Activated CD8-positive, alpha-beta T cell treated with anti-CD3 and anti-CD28 coated beads, Interleukin-2, amount 10 ng/mL, durations not matched to agents 7 days and 5 days (primary cell): ENCODE measurements around the gene NR2C2. TPM values are rescaled to one million over a fixed set of nuclear protein-coding genes. Genes with fewer than 3 reads are reported as not detected.

Experiments
- ATAC-seq: fragments of 150-1000 bp; cut with Tn5 transposase; one replicate; pipeline ENCODE4 v1.10.0; 2021; ENCODE audit warnings: moderate library complexity
- CTCF ChIA-PET: fragments of 350-600 bp; sonication (Branson Sonifier 250); formaldehyde crosslinking; loops from one replicate; lab custom pipeline; 2021; ENCODE audit warnings: antibody characterized with exemption; lab: Charles Lee
- POLR2A ChIA-PET: fragments of 350-600 bp; sonication (Branson Sonifier 250); formaldehyde crosslinking; loops from one replicate; lab custom pipeline; 2021; ENCODE audit warnings: antibody characterized with exemption; lab: Charles Lee
- DNase-seq: peaks from one replicate; pipeline ENCODE4 v3.0.0-alpha.2; 2020
- H3K27ac Mint-ChIP-seq: one replicate; pipeline ENCODE4 v1.8.0; 2021; ENCODE audit warnings: mild to moderate bottlenecking, mixed read lengths
- H3K27me3 Mint-ChIP-seq: one replicate; pipeline ENCODE4 v1.8.0; 2021; ENCODE audit warnings: low read depth, mixed read lengths
- H3K36me3 Mint-ChIP-seq: one replicate; pipeline ENCODE4 v1.8.0; 2021; ENCODE audit warnings: low read depth, mixed read lengths
- H3K4me1 Mint-ChIP-seq: one replicate; pipeline ENCODE4 v1.8.0; 2021; ENCODE audit warnings: low read depth, mixed read lengths
- H3K4me3 Mint-ChIP-seq: one replicate; pipeline ENCODE4 v1.8.0; 2021; ENCODE audit warnings: mild to moderate bottlenecking, mixed read lengths
- H3K9me3 Mint-ChIP-seq: one replicate; pipeline ENCODE4 v1.8.0; 2022; ENCODE audit warnings: mixed read lengths; ENCODE audit not compliant: insufficient read depth
- total RNA-seq, 2 experiments: library from RNA; stranded (reverse); gene quantifications; one replicate each; pipeline ENCODE4 v1.2.3, GENCODE V29; 2021

Gene NR2C2
- total RNA-seq, 2 experiments from 2014 or later = 57.4 to 59.6 TPM

DNA sequence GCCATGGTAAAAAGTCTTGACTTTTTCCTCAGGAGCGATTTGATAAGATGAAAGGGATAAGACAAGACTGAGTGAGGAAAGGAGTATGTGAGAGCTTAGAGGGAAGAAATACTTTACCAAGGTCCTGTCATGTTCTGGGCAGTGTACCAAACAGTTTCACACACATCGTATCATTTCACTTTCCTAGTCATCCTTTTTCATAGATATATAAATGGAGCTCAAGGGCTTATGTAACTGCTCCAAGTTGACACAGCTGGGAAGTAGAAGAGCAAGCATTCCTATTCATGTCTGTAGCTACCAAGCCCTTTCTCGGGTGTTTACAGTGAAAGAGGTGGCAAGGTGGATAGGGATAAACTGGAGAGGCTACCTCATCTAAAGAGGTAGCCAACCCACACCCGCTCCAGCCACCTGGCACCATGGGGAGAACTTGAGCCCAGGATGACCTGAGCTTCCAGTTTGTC is 60.3 kb downstream of the NR2C2 start:
- no peaks in the 10 kb centered on the region for H3K27me3 Mint-ChIP-seq
- ChIA-PET POLR2A (no interaction called here), CTCF (no interaction called here)
- DNase-seq = no peak
- H3K9me3 Mint-ChIP-seq = no peaks in the 10 kb centered on the region
- H3K27ac Mint-ChIP-seq = no peak overlapping the region
- no peaks in the 10 kb centered on the region for H3K4me1 Mint-ChIP-seq
- ATAC-seq = no peak
- H3K4me3 Mint-ChIP-seq = no peak overlapping the region
- H3K36me3 Mint-ChIP-seq = peaks cover 38% of the 10 kb centered on the region

DNA sequence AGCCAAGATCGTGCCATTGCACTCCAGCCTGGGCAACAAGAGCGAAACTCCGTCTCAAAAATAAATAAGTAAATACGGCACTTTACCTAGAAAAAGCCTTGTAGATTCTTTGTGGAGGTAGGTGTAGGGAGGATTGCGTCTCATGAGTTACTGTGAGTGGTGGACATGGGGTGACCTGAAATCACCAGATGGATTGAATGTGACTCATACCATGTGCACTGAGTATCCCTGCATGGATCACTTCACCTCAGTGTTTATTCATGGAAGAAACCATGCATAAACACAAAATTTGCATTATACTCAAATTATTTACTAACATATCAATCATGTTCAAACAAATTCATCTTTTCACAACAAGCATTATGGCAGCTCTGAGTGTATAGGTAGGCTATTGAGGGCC is 61.8 kb downstream of the NR2C2 start:
- Mint-ChIP-seq H3K27me3 (no peaks in the 10 kb centered on the region), H3K4me1 (no peaks in the 10 kb centered on the region), H3K36me3 (peaks cover 37% of the 10 kb centered on the region), H3K27ac (no peak overlapping the region), H3K9me3 (no peaks in the 10 kb centered on the region), H3K4me3 (no peak overlapping the region)
- ChIA-PET POLR2A (no interaction called here), CTCF (no interaction called here)
- DNase-seq (no peak), ATAC-seq (no peak)

DNA sequence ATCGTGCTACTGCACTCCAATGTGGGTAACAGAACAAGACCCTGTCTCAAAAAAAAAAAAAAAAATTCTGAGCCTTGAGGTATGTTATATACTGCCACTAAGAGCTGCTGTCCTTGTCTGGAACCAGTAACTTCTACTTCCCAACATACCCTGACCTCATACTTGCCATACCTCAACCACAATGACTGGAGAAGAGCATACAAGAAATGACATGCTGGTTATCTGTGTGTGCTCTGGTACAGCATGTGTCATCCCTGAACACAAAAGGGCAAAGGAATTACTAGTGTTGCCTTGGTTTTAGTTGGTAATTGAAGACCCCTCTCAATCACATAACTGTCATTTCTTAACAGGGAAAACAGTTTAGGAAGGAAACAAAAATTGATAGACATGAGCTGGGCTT is 63.3 kb downstream of the NR2C2 start:
- no peak for ATAC-seq
- POLR2A ChIA-PET = interaction anchor here (0.7 kb wide), 1 partner anchor 8 kb away, joined by 3 read pairs; no protein-coding TSS in a partner anchor
- H3K4me3 Mint-ChIP-seq = no peak overlapping the region
- CTCF ChIA-PET = no interaction called here
- DNase-seq = no peak
- no peaks in the 10 kb centered on the region for H3K9me3 Mint-ChIP-seq
- H3K27ac Mint-ChIP-seq = no peak overlapping the region
- peaks cover 39% of the 10 kb centered on the region for H3K36me3 Mint-ChIP-seq
- no peaks in the 10 kb centered on the region for H3K27me3 Mint-ChIP-seq
- H3K4me1 Mint-ChIP-seq = no peaks in the 10 kb centered on the region

DNA sequence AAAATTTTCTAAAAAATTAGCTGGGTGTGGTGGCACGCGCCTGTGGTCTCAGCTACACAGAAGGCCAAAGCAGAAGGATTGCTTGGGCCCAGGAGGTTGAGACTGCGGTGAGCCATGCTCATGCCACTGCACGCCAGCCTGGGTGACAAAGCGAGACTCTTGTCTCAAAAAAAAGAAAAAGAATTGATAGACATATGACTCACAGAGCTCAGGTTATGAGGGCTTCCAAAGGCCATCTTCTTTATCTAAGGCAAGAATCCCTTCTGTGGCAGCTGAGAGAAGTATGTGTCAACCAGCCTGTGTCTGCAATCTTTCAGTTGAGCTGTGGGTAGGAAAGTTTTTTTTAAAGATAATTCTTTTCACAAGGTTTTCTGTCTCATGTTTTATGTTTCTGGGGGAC is 63.8 kb downstream of the NR2C2 start:
- Mint-ChIP-seq H3K4me3 (no peak overlapping the region), H3K36me3 (peaks cover 40% of the 10 kb centered on the region), H3K9me3 (no peaks in the 10 kb centered on the region), H3K27me3 (no peaks in the 10 kb centered on the region), H3K27ac (no peak overlapping the region), H3K4me1 (no peaks in the 10 kb centered on the region)
- ATAC-seq (no peak), DNase-seq (no peak)
- POLR2A ChIA-PET = no interaction called here
- CTCF ChIA-PET = interaction anchor here (1.3 kb wide), 1 partner anchor 22 kb away, joined by 3 read pairs; no protein-coding TSS in a partner anchor

DNA sequence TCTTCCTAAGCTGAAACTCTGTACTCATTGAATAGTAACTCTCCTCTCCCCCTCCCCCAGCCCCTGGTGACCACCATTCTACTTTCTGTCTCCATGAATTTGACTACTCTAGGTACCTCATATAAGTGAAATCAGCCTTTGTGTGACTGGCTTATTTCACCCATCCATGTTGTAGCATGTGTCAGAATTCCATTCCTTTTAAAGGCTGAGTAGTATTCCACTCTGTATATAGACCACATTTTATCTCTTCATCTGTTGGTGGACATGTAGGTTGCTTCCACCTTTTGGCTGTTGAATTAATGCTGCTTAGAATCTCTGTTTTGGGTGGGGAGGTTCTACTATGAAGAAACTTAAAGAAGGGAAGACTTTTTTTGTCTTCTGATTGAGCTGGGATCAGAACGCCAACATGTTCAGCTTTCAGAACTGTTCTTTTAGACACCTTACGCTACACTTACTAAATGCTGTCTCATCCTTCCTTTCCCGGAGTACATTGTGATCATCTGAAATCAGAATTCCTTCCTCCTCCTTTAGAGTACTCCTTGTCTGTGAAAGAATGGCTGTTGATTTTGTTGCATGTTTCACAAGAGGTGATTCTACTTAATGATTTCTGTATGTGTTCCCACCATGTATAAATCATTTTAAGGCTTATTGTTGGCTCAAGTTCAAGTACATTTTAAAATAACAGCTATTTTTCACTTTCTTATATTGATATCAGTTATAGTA is 67.4 kb downstream of the NR2C2 start:
- CTCF ChIA-PET = interaction anchor here (1.0 kb wide), 1 partner anchor 36 kb away, joined by 3 read pairs; no protein-coding TSS in a partner anchor
- DNase-seq (no peak), ATAC-seq (no peak)
- POLR2A ChIA-PET = interaction anchor here (0.7 kb wide), 1 partner anchor 68 kb away, joined by 3 read pairs; no protein-coding TSS in a partner anchor
- Mint-ChIP-seq H3K9me3 (no peaks in the 10 kb centered on the region), H3K27ac (no peak overlapping the region), H3K36me3 (peaks cover 52% of the 10 kb centered on the region), H3K4me3 (no peak overlapping the region), H3K27me3 (no peaks in the 10 kb centered on the region), H3K4me1 (no peaks in the 10 kb centered on the region)

DNA sequence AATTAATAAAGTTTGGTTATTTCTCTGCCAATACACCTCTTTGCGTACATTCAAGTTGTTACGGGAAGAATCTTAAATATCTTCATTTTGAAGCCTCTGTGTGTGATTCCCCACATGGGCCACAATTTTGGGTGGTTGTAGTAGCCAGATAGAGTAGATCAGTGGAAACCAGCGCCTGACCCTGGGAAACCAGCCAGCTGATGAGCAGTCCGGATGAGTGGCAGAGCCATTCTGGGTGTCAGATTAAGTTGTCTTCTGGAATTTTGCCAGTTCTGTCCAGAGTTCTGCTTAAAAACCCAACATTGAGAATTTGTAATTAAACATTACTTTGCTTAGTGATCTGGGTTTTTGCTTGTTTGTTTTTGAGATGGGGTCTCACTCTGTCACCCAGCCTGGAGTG is 68.1 kb downstream of the NR2C2 start:
- Mint-ChIP-seq H3K36me3 (peaks cover 53% of the 10 kb centered on the region), H3K4me1 (no peaks in the 10 kb centered on the region), H3K4me3 (no peak overlapping the region), H3K27ac (no peak overlapping the region), H3K9me3 (no peaks in the 10 kb centered on the region), H3K27me3 (no peaks in the 10 kb centered on the region)
- DNase-seq (no peak), ATAC-seq (no peak)
- CTCF ChIA-PET = interaction anchor here (1.0 kb wide), 1 partner anchor 36 kb away, joined by 3 read pairs; no protein-coding TSS in a partner anchor
- POLR2A ChIA-PET = interaction anchor here (0.7 kb wide), 1 partner anchor 69 kb away, joined by 3 read pairs; no protein-coding TSS in a partner anchor

DNA sequence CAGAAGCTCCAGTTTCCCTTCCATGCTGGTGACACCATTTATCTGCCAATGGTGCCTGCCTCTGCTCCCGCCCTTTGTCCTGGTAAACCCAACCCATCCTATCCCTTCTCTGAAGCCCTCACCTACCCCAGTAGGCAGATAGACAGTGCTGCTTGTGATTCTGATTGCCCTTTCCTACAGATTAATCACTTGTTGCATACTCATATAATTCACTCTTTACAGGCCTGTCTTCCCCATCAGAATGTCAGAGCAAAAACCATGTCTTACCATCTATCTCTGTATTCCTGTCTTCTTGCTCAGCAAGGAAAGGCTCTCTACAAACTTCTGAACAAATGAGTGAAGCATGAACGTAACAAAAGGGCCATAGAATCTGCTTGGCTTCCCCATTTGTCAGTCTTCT is 69.8 kb downstream of the NR2C2 start:
- H3K4me1 Mint-ChIP-seq = no peaks in the 10 kb centered on the region
- peaks cover 58% of the 10 kb centered on the region for H3K36me3 Mint-ChIP-seq
- no peaks in the 10 kb centered on the region for H3K27me3 Mint-ChIP-seq
- H3K9me3 Mint-ChIP-seq = no peaks in the 10 kb centered on the region
- CTCF ChIA-PET = no interaction called here
- no peak overlapping the region for H3K4me3 Mint-ChIP-seq
- no peak overlapping the region for H3K27ac Mint-ChIP-seq
- ATAC-seq (no peak), DNase-seq (no peak)
- POLR2A ChIA-PET = no interaction called here

DNA sequence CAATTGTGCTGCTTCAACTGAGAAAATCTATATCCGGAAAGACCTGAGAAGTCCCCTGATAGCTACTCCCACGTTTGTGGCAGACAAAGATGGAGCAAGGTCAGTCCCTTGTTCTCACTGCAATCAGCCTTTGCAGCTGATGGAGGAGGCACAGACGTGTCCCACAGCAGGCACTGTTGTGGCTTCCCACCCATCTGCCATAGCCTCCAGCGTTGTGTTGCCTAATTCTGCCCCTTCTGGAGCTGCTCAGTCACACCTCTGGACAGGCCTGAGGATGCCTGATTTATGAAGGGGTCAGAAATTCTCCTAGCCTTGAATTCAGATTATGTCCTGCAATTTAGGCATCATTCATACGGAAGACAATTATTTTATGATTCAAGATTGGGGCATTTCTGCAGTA is 75.9 kb downstream of the NR2C2 start:
- DNase-seq (no peak), ATAC-seq (no peak)
- H3K27ac Mint-ChIP-seq = no peak overlapping the region
- CTCF ChIA-PET = interaction anchor here (1.1 to 1.5 kb wide), 2 partner anchors 28 to 45 kb away, joined by 3 read pairs; no protein-coding TSS in a partner anchor
- no peaks in the 10 kb centered on the region for H3K9me3 Mint-ChIP-seq
- H3K4me1 Mint-ChIP-seq = peaks cover 8% of the 10 kb centered on the region
- H3K36me3 Mint-ChIP-seq = peaks cover 51% of the 10 kb centered on the region
- H3K4me3 Mint-ChIP-seq = no peak overlapping the region
- POLR2A ChIA-PET = no interaction called here
- H3K27me3 Mint-ChIP-seq = no peaks in the 10 kb centered on the region

DNA sequence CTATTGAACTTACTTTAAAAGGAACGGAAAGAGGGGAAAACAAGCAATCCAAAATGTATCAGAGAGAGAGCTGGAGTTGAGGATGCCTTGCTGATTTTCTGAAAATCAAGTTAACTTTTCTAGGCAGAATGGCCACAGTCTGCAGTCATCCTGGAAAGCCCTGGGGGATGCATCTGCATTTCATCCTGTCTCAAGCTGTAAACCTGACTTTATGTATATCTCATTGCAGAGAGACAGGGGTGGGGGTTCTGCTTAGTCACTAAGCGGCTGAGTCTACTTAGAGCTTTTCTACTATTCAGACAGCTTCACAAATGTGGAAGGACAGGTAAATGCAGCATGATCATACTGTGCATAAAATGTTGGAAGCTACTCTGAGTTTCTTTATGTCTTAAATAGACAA is 76.3 kb downstream of the NR2C2 start:
- POLR2A ChIA-PET = interaction anchor here (0.5 kb wide), 1 partner anchor 21 kb away, joined by 4 read pairs; no protein-coding TSS in a partner anchor

DNA sequence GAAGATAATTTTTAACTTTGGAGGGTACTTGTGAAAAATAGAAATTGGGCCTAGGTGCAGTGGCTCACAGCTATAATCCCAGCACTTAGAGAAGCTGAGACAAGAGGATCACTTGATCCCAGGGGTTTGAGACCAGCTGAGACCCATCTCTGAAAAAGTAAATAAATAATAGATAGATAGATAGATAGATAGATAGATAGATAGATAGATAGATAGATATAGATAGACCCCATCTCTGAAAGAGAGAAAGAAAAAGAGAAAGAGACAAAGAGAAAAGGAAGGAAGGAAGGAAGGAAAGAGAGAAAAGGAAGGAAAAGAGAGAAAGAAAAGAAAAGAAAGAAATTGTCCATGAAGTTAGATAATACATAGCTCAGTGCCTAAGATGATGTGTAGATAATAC is 82.2 kb downstream of the NR2C2 start:
- POLR2A ChIA-PET = no interaction called here
- no peaks in the 10 kb centered on the region for H3K9me3 Mint-ChIP-seq
- no peaks in the 10 kb centered on the region for H3K27me3 Mint-ChIP-seq
- DNase-seq = no peak
- H3K36me3 Mint-ChIP-seq = peaks cover 55% of the 10 kb centered on the region
- H3K4me3 Mint-ChIP-seq = no peak overlapping the region
- no peak for ATAC-seq
- no peak overlapping the region for H3K27ac Mint-ChIP-seq
- CTCF ChIA-PET = interaction anchor here (0.9 to 1.7 kb wide), 2 partner anchors 9 to 22 kb away, joined by 3 to 4 read pairs; no protein-coding TSS in a partner anchor
- H3K4me1 Mint-ChIP-seq = no peaks in the 10 kb centered on the region

More for the DNA sequence above, 76.3 kb downstream of the NR2C2 start:
- Mint-ChIP-seq H3K4me3 (no peak overlapping the region), H3K27ac (no peak overlapping the region), H3K4me1 (peaks cover 8% of the 10 kb centered on the region), H3K9me3 (no peaks in the 10 kb centered on the region), H3K27me3 (no peaks in the 10 kb centered on the region), H3K36me3 (peaks cover 54% of the 10 kb centered on the region)
- CTCF ChIA-PET = interaction anchor here (1.1 to 1.5 kb wide), 2 partner anchors 28 to 44 kb away, joined by 3 read pairs; no protein-coding TSS in a partner anchor
- ATAC-seq (no peak), DNase-seq (no peak)

DNA sequence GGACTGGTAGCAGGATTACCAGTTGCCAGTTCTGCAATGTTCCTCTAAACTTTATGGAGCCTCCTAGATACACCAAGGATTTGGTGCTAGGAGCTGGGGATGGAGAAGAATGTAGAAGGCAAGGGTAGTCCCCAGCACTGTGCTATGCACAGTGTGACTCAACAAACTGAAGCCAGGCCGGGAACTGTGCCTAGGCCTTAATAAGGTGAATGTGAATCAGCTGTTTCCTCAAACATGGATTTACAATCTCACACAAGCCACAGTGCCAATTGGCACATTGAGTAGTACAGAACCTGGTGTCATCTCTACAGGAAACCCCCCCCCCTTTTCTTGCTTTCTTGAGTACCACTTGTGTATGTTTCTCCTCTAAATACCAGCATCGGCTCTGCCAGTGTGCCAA is 85.3 kb downstream of the NR2C2 start:
- DNase-seq (no peak), ATAC-seq (no peak)
- CTCF ChIA-PET = no interaction called here
- Mint-ChIP-seq H3K4me1 (no peaks in the 10 kb centered on the region), H3K27ac (no peak overlapping the region), H3K9me3 (no peaks in the 10 kb centered on the region), H3K36me3 (peaks cover 55% of the 10 kb centered on the region), H3K27me3 (no peaks in the 10 kb centered on the region), H3K4me3 (no peak overlapping the region)
- POLR2A ChIA-PET = no interaction called here

DNA sequence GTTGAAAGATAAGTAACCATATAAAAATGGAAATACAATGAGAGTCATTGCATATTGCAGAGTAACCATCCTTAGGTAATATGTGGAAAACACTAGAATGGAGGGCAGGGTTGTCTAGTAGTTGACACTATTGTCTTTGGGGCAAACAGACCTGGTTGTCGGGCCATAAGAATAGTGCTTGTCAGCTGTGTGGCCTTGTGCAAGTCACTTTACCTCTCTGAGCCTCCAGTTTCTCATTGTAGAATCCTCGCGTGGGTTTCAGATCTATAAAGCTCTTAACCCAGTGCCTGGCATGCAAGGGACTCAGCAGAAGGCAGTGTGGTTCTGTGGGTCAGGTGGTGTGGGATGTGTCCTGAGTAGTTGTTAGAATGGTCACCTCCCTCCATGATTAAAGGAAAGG is 85.7 kb downstream of the NR2C2 start:
- H3K27me3 Mint-ChIP-seq = no peaks in the 10 kb centered on the region
- no peak for ATAC-seq
- H3K9me3 Mint-ChIP-seq = no peaks in the 10 kb centered on the region
- ChIA-PET POLR2A (no interaction called here), CTCF (no interaction called here)
- peaks cover 58% of the 10 kb centered on the region for H3K36me3 Mint-ChIP-seq
- DNase-seq = no peak
- H3K27ac Mint-ChIP-seq = no peak overlapping the region
- H3K4me1 Mint-ChIP-seq = no peaks in the 10 kb centered on the region
- no peak overlapping the region for H3K4me3 Mint-ChIP-seq
